ENCODE results near the gene GOLGA8B.
"Not testable (repeated sequence)": the region's sequence is repeated elsewhere in the genome, so short reads cannot be mapped to it uniquely, and the experiment has no call there.

The GOLGA8B gene

DNA sequence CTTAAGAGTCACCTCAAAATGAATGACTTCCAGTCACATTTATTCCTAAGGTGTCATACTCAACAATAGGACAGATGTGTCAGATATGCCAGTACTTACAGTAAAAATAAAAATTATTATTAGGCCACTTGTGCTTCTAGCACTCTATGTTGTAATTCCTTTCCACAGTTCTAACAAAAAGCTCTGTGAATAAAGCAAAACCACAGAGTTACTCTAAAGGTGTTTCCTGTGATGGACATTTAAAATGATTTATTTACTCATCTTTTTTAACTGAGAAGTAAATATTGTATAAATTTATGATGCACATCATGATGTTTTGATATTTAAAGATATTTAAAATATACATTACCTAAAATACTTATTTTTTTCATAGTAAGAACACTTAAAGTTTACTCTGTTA lies 13.9 kb upstream of the GOLGA8B start:
- DNase-seq, result no peak

DNA sequence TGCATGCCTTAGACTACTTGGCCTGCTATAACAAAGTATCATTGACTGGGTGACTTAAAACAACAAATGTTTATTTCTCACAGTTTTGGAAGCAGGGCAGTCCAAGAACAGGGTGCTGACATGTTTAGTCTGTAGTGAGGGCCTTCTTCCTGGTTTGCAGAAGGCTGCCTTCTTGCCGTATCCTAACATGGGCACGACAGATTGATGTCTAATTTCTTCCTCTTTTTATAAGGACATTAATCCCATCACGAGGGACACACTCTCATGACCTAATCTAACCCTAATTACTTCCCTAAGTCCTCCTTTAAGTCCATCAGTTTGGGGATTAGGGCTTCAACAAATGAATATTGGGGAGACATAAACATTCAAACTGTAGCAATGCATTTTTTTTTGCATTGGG lies 10.9 kb upstream of the GOLGA8B start:
- DNase-seq, result no peak

DNA sequence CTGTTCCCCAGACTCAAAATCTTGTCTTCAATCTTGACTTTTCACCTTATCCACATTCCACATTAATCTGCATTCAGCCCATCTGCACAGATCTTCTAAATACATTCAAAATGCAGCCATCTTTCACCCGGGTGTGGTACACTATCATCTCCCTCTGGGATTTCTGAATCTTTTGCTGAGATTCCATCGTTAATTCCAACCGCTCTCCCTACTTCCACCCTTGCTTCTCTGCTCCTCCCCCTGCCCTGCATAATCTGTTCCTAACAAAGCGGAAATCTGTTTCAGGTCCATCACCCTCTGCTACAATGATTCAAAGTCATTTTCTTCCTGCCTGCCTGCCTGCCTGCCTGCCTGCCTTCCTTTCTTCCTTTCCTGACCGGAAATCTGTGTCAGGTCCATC lies 7.9 kb upstream of the GOLGA8B start:
- DNase-seq, result no peak

DNA sequence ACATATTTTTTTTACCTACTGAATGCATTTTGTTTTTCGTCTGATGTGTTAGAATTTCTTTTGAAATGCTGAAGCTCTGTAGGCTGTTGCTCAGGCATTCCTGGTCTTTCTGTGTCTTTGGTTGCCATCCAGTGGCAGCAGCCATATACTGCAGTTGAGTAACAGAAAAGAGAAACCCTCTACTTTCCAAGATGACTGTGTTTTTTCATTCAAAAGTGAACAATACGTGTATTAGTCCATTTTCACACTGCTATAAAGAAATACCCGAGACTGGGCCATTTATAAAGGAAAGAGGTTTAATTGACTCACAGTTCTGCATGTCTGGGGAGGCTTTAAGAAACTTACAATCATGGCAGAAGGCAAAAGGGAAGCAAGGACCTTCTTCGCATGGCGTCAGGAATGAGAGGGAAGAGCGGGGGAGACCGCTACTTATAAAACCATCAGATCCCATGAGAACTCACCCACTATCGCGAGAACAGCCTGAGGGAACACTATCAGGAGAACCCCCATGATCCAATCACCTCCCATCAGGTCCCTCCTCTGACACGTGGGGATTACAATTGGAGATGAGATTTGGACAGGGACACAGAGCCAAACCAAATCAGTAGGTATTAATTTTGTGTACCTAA lies 4.7 kb upstream of the GOLGA8B start:
- DNase-seq, result peak; percentile 56

DNA sequence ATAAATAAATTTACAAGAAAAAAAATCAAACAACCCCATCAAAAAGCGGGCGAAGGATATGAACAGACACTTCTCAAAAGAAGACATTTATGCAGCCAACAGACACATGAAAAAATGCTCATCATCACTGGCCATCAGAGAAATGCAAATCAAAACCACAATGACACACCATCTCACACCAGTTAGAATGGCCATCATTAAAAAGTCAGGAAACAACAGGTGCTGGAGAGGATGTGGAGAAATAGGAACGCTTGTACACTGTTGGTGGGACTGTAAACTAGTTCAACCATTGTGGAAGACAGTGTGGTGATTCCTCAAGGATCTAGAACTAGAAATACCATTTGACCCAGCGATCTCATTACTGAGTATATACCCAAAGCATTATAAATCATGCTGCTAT lies 2.5 kb upstream of the GOLGA8B start:
- DNase-seq, result not testable (repeated sequence)

DNA sequence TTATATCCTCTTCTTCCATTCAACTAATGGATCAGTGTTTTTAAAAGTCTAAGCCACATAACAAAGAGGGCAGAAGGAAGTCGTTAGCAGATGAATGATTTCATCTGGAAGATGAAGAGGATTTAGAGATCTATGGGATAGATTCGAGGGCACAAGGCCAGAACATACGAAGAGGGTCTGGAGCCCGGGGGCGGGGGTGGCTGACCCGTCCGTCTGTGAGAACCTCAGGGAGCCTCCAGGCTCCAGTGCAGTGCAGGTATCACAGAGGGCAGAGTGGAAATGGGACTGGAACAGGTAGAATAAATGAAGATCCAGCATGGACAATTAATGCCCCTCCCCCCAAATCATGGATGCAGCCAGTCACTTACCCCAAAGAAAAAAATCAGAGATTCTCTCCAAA lies 1.5 kb upstream of the GOLGA8B start:
- DNase-seq, result no peak

DNA sequence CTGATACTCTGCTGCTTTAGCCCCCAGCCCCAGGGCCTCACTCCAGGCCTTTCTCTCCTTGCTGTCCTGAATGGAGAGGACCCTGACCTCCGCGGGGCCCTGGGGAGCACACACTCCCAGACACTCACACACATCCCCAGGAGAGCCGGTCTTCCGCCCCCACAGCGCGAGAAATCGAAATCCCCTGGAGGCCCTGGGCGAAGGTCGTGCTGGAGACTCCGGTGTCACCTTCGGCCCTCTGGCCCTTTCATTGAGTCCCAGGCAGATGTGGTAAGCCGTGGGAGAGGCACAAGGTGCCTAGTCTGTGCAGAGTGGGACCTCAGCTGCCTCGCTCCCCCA lies 848 bp upstream of the GOLGA8B start:
- DNase-seq, result peak; percentile 38

DNA sequence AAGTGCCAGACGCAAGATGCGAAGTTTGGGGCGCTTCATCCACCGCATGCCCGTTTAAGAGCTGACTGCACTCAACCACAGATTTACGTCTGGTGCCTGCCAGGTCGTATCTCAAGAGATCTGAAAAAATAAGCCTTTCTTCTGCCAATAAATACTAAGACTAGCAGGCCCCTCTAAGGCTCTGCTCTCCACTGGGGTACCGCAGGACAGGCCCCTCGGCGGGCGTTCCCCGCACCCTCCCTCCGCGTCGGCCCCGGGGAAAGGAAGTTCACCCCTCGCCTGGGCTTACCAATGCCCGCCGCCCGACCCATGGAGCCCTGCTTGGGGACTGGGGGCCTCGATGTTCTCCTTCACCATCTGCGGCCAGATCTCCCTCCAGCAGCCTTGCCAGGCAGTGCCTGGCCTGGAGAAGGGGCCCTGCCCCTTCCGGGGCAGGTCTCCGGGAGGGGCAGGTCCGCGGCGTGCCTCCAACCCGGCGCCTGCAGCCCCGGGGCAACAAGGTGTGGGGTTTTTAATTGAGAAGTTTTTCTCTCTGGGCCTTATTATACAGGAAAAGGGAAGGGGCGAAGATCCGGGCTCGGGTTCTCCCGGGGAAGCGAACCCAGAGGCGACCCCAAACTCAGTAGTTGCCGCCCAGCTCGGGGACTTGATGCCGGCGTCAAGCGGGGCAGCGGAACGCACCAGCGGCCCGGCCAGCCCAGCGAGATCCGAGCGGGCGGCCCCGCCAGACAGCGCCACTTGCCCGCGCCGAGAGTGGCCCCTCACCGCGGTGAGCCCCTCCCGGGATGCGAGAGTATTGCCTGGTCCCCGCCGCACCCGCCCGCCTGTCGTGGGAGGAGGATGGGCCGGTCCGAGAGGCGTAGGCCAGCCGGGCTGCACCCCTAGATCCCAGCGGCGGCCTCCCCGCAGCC lies 735 bp downstream of the GOLGA8B start:
- peak; percentile 58 for DNase-seq

DNA sequence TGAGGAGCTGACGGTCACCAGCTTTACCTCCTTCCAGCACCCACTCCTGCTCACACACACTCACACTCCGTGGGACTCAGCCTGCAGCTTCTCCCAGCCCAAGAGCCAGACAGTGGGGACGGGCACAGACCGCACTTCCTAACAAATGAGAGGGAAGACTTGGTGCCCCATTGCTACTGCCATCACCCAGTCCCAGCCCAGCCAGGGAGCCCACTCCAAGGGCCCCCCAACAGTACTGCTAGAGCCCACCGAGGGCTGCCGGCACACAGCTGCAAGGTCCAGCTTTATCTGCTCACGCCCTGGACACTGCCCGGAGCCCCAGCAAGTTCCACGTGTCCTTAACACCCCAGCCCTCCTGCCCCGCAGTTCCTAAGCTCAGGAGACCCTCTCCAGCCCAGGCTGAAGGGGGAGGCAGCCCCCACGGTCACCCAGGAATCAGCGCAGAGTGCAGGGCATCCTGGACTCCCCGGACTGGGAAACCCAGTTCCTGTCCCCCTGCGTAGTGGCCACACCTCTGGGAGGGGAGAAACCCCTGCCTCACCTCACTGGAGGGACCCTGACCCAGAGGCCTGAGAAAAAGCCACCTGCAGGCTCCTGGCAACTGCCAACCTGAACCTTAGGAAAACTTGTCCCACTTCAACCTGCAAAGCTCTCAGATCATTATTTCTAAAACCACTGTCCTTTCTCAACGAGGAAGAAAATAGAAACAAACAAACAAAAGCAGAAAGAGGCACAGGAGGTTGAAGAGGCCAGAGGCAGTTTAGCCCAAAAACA lies 1.6 kb downstream of the GOLGA8B start:
- DNase-seq, result not testable (repeated sequence)

DNA sequence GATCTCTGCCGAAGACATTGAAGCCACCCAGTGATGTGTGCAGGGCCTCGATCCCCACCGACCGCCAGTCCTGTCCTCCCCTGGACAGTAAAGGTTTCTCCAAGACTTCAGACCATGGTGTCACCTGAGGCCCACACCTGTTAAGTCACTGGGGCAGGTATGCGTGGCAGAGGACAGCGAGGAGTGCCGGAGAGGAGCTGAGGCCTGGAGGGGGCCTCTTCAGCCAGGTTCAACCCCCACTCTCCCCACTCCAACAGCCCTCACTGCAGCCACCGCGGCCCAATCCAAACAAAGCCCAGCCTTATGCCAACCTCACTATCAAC lies 2.4 kb downstream of the GOLGA8B start:
- no peak for DNase-seq

DNA sequence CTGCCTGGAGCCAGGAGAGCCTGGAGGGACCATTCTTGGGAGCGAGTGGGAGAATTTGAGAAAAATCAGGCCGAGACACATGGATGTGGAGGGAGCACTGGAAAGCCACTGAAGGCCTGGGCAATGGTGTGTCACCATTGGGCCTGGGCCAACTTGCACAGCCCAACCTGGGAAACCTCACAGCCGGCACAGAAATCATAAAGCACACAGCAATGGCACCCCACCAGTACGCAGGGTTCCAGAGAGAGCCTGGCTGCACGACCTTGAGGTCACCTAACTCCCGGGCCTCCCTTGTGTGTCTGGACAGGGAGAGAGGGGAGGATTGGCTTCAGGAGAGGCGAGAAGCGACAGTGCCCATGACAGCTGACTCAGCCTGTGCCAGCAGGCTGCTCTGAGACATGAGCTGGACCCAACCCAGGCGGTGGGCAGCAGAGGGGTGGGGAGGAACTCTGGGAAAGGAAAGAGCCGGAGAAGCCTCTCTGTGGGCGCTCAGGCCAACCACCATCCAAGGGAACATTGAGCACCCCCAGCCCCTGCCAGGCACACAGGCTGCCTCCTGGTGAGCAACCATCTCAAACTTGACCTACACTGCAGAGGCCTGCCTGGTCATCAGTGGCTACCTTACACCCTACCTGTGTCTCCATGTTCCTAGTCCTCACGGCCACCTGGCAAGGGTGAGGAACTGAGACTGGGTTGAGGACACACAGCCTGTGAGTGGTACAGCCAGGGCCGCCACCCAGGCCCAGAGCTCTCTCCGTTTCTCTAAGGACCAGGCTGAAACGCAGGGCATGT lies 3.0 kb downstream of the GOLGA8B start:
- DNase-seq, result not testable (repeated sequence)

DNA sequence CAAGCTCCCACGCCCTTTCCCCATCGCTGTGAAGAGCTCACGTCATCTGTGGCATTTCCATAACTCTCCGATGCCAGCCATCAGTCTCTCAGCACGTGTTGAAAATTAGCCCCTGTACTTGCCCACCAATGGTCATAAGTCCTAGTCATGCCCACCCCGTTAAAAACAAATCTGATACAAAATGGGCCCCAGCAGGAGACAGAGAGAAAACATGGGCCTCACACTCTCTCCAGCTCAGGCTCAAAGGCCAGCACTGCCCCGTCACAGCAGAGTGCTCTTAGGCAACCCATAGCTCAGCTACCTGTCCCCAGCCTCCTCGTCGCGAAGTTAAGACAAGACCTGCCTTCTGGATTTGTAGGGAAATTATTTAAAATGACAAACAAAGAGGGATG lies 5.2 kb downstream of the GOLGA8B start:
- DNase-seq, result no peak

DNA sequence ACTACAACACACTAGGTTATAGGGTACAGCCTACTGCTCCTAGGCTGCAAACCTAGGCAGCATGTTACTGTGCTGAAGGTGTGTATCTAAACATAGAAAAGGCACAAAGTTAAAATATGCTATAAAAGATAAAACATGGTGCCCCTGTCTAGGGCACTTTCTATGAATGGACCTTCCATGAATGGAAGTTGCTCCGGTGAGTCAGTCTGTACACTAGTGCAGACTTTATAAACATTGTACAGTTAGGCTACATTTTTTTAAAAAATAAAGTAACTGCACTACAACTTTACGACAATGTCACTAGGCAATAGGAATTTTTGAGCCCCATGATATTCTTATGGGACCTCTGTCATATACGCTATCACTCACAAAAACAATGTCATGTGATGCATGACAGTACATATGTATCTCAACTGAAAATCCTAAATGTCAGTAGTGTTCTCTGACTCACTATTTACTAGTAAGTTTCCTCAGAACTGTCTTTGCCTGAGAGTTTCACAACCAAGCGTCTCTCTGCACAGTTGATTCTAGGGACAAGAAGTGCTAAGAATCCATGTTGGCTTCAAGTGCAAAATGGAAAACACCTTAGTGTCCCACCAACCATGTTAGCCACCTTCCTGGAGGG lies 5.7 kb downstream of the GOLGA8B start:
- not testable (repeated sequence) for DNase-seq

DNA sequence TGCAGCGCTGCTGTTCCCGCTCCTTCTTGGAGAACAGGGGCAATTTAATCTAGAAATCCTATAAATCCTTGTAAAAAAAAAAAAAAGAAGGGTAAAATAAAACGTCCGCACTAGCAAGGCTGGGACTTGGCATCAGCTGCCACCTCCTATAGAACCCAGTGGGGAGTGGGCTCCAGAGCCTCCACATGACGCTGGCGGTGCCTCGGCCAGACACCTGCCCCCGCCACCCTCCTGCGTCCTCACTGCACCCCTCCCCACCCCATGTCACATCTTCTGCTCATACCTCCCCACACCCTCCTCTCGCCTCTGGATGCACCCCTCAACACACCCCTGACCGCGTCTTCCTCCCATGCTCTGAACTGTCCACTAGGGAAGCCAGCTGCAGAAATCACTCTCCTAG lies 8.4 kb downstream of the GOLGA8B start:
- not testable (repeated sequence) for DNase-seq

DNA sequence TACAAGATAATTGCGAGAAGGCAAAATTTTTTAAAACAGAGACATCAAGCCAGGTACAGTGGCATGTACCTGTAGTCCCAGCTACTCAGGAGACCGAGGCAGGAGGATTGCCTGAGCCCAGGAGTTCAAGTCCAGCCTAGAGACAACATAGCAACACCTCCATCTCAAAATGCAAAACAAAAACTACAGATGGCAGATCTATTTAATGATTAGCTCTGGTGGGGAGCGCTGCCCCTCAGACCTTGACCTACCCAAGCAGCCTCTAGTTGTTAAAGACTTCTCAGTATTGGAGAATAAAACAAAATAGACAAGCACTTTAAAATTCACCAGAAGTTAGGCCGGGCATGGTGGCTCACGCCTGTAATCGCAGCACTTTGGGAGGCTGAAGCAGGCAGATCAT lies 10.5 kb downstream of the GOLGA8B start:
- not testable (repeated sequence) for DNase-seq

DNA sequence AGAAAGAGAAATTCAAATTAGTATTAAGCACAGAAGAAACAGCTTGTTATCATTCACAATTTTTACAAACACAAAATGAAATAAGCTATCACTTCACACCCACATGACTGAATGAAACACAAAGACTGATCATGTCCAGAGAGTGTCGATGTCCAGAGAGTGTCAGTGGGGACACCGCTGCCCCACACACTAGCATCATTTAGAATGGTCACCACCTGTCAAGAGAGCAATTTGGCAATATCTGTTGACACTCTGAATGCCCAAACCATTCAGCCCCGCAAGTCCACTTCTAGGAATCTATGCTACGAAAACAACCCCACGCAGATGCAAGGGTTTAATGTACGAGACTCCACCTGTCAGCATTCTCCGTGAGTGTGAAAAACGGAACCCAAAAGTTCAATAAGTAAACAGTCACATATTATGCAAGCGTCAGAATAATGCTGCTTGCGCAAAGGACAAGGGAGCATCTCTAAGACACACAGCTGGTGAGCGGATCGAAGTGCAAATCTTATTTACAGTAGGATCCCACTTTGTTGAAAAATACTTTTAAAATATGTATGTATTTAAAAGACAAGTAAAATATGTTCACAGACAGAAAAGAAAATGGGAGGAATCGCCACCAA lies 11.3 kb downstream of the GOLGA8B start:
- not testable (repeated sequence) for DNase-seq

DNA sequence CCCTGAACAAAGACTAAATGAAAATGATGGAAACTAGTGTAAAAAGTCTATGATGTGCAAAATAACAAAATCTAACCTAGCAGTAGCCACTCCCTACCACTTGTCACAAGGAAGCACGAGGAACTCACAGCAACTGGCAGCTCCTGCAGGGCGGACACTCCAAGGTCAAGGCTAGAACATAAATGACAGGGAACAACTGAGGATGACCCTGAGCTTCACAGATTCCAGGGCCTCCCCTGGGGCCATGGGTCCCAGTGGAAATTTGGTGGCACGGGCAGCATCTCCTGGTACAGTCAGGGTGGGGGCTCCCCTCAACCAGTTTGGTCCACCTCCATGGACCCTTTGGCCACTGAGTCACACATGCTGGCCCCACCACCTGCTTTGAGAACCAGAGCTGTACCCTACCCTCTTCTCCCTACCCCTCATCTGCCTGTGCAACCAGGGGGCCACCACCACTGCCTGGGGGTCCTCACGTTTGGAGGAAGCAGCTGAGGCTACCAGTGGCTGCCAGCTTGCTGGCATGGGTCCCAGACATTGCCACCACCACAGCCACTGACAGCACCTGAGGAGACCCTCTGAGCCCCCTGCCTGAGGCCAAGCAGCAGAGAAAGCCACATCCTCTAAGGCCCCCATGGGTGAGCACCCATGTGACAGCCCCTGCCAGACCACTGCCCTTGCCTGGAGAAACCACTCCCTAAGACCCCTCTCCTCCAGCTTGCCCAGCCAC lies 13.6 kb downstream of the GOLGA8B start:
- not testable (repeated sequence) for DNase-seq

DNA sequence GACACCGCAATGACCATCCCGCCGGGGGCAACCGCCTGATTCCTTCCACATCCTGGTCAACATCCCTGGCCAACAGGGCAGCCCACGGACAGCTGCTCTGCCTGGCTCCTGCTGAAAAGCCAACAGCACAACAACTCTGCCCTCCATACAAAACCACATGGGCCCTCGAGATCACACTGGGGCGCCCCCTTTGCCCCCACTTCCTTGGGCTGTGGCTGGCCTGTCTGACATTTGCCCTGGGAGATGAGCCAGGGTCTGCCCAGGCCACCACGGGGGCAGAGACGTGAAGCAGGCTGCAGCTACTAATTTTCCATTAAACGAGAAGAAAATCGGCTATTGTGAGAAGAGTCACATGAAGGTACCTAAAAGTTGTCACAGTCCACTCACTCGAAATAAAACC lies 16.3 kb downstream of the GOLGA8B start:
- not testable (repeated sequence) for DNase-seq

DNA sequence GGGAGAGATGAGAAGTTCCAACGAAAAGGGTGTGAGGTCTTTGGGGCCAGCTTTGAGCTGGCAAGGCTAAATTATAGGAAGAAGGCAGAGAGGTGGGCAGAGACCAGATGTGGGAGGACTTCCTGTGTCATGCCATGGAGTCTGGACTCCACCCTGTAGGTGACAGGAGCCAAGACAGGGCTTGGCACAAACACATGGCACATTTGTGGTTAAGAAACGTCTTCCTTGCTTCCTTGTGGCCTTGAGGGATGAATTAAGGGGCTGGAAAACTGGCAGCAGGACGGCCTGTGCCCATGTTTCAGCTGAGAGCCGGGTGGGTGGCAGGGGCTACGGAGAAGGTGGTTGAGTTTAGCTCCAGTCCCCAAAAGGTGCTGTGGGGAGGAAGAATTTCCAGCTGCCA lies 18.7 kb downstream of the GOLGA8B start:
- DNase-seq, result not testable (repeated sequence)

DNA sequence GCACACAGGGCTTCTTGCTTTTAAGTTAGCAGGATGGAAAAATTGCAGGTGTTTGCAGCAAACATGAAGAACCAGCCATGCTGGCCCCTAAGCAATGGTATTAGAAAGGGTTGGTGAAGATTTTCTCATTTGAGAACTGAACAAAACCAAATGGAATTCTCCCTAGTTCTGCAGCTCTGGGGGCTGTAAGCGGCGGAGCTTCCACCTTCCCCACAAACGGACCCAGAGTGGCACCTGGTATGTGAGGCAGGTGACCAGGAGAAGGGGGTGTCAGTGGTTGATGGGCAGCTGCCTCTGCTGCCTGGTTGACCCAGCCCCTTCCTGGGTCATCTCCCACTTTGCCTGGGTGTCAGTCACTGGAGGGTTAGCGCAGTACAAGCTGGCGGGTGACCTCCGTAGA lies 22.6 kb downstream of the GOLGA8B start:
- not testable (repeated sequence) for DNase-seq

DNA sequence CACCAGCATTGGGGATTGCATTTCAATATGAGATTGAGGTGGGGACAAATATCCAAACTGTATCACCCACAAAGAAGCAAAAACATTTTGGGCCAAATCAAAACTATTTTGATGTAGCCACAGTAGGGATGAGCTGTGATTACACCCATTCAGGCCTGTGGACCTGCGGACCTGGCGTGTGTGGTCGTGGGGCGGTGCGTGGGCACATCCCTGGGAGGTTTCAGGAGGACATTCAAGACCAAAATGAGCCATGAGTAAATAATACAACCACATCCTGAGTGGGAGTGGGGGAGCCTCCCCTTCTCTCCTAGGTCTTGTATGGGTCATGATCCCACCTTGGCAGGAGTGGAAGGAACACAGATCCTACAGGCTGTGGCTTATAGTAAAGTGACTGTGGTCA lies 23.7 kb downstream of the GOLGA8B start:
- not testable (repeated sequence) for DNase-seq

Measured in stimulated activated CD8-positive, alpha-beta memory T cell treated with anti-CD3 and anti-CD28 coated beads, Interleukin-4, amount 100 ng/mL, for 48 hours (primary cell).